Natural killer cell (primary cell): ENCODE results near the gene PHACTR4. TPM values are rescaled to one million over a fixed set of nuclear protein-coding genes. Genes with fewer than 3 reads are reported as not detected.

Source experiments
- ATAC-seq, 3 donors: fragments of 150-1000 bp in 2 of 3; fragments of 200-7000 bp in 1 of 3; cut with Tn5 transposase; 1 replicate in 1 of 3; 2 replicates in 2 of 3; pipeline ENCODE4 v1.10.0; 2021; ENCODE audit warnings: mild to moderate bottlenecking in 2 of 3, moderate library complexity in 2 of 3
- DNase-seq, 2 donors: peaks; one replicate each; pipeline versions ENCODE4 v3.0.0 to v3.0.0-alpha.2; 2013 to 2021; ENCODE audit warnings: mixed read lengths in 1 of 2
- H3K27ac ChIP-seq: one replicate; pipeline ENCODE4 v1.5.1; 2013; ENCODE audit warnings: mild to moderate bottlenecking, low read length
- H3K27me3 ChIP-seq: one replicate; pipeline ENCODE4 v1.6.1; 2013; ENCODE audit warnings: low read length; ENCODE audit not compliant: control insufficient read depth, insufficient read depth
- H3K36me3 ChIP-seq: one replicate; pipeline ENCODE4 v1.6.1; 2013; ENCODE audit warnings: low read length; ENCODE audit not compliant: control insufficient read depth, insufficient read depth
- H3K4me1 ChIP-seq: one replicate; pipeline ENCODE4 v1.6.1; 2013; ENCODE audit warnings: low read length; ENCODE audit not compliant: control insufficient read depth, insufficient read depth
- H3K4me3 ChIP-seq: one replicate; pipeline ENCODE4 v1.5.1; 2013; ENCODE audit warnings: low read length
- H3K9me3 ChIP-seq: one replicate; pipeline ENCODE4 v1.6.1; 2013; ENCODE audit warnings: low read length; ENCODE audit not compliant: control insufficient read depth, insufficient read depth
- H3K27ac Mint-ChIP-seq, 2 donors: one replicate each; pipeline ENCODE4 v1.8.0; 2022; ENCODE audit warnings: mild to moderate bottlenecking in 2 of 2, mixed read lengths in 2 of 2, moderate library complexity in 1 of 2
- H3K27me3 Mint-ChIP-seq, 2 donors: one replicate each; pipeline ENCODE4 v1.8.0; 2022; ENCODE audit warnings: low read depth in 2 of 2, mixed read lengths in 2 of 2
- H3K36me3 Mint-ChIP-seq: one replicate; pipeline ENCODE4 v1.8.0; 2022; ENCODE audit warnings: mixed read lengths
- H3K4me1 Mint-ChIP-seq, 2 donors: one replicate each; pipeline ENCODE4 v1.8.0; 2022; ENCODE audit warnings: mixed read lengths in 2 of 2
- H3K4me3 Mint-ChIP-seq: one replicate; pipeline ENCODE4 v1.8.0; 2022; ENCODE audit warnings: mild to moderate bottlenecking, moderate library complexity, mixed read lengths
- H3K9me3 Mint-ChIP-seq, 2 donors: one replicate each; pipeline ENCODE4 v1.8.0; 2022; ENCODE audit warnings: mixed read lengths in 2 of 2
- CTCF ChIP-seq: fragments of 200-600 bp; IDR thresholded peaks from one replicate; pipeline ENCODE4 v1.8.0; 2022; ENCODE audit warnings: antibody characterized with exemption
- WGBS: methylation state at CpG from one replicate; pipeline ENCODE4 v1.1.7; 2013; ENCODE audit warnings: missing lambda C conversion rate; ENCODE audit not compliant: insufficient coverage; 5-methylcytosine and 5-hydroxymethylcytosine counted together
- intact Hi-C: fragments of 100-400 bp; cut with micrococcal nuclease; formaldehyde crosslinking; loops from one replicate; pipeline ENCODE4 v1.14.2; 2022
- total RNA-seq, 4 donors: library from RNA; stranded (reverse); fragments of 120-200 nt in 1 of 4; gene quantifications; one replicate each; pipeline versions ENCODE4 v1.2.3 to v1.2.4, GENCODE V29; 2013 to 2022

Gene PHACTR4
- total RNA-seq, 3 donors from 2014 or later (not counting 1 experiment from before 2014, with no cell fraction given), result 35.2 to 50.9 (median 44.2) TPM

GRCh38 chr1:28530456-28530855 is 160.9 kb downstream of the PHACTR4 start:
- no peaks in the 10 kb centered on the region for H3K27me3 ChIP-seq
- H3K4me1 Mint-ChIP-seq, result no peaks in the 10 kb centered on the region
- TF ChIP-seq CTCF, result no peak
- no peaks in the 10 kb centered on the region for H3K27me3 Mint-ChIP-seq
- WGBS, result 98% methylated on average over 31 of the region's 31 CpGs
- no peak overlapping the region for H3K4me3 Mint-ChIP-seq
- no peaks in the 10 kb centered on the region for H3K9me3 Mint-ChIP-seq
- H3K4me3 ChIP-seq, result no peak overlapping the region
- no peaks in the 10 kb centered on the region for H3K4me1 ChIP-seq
- H3K36me3 ChIP-seq, result peaks cover 8% of the 10 kb centered on the region
- H3K27ac ChIP-seq, result no peak overlapping the region
- H3K27ac Mint-ChIP-seq, result no peak overlapping the region
- no peaks in the 10 kb centered on the region for H3K9me3 ChIP-seq
- ATAC-seq, result no peak
- no peak for DNase-seq
- intact Hi-C loops, result no loop called here
- H3K36me3 Mint-ChIP-seq, result no peaks in the 10 kb centered on the region

- no peak for ATAC-seq
- Mint-ChIP-seq H3K9me3 (no peaks in the 10 kb centered on the region), H3K27ac (no peak overlapping the region), H3K4me1 (no peaks in the 10 kb centered on the region), H3K36me3 (no peaks in the 10 kb centered on the region), H3K27me3 (no peaks in the 10 kb centered on the region), H3K4me3 (no peak overlapping the region)
- H3K36me3 ChIP-seq, result peaks cover 33% of the 10 kb centered on the region
- no peaks in the 10 kb centered on the region for H3K27me3 ChIP-seq
- no peaks in the 10 kb centered on the region for H3K9me3 ChIP-seq
- intact Hi-C loops, result no loop called here
- no peak for DNase-seq
- H3K27ac ChIP-seq, result no peak overlapping the region
- no peak for TF ChIP-seq CTCF
- WGBS, result over 99% methylated on average over 6 of the region's 6 CpGs
- no peak overlapping the region for H3K4me3 ChIP-seq
- no peaks in the 10 kb centered on the region for H3K4me1 ChIP-seq
Observed at GRCh38 chr1:28534671-28535070, 165.1 kb downstream of the PHACTR4 start.

- no peak for TF ChIP-seq CTCF
Observed at GRCh38 chr1:28535180-28535579, 165.6 kb downstream of the PHACTR4 start.

GRCh38 chr1:28537457-28538199 is 168.1 kb downstream of the PHACTR4 start:
- intact Hi-C loops, result no loop called here
- WGBS, result 97% methylated on average over 8 of the region's 8 CpGs
- no peaks in the 10 kb centered on the region for H3K4me1 Mint-ChIP-seq

More at GRCh38 chr1:28535180-28535579, 165.6 kb downstream of the PHACTR4 start:
- H3K27me3 ChIP-seq, result no peaks in the 10 kb centered on the region
- H3K9me3 ChIP-seq, result no peaks in the 10 kb centered on the region
- no peak overlapping the region for H3K27ac ChIP-seq
- no peaks in the 10 kb centered on the region for H3K9me3 Mint-ChIP-seq
- H3K4me1 ChIP-seq, result no peaks in the 10 kb centered on the region
- intact Hi-C loops, result no loop called here
- WGBS, result 99% methylated on average over 6 of the region's 6 CpGs
- H3K36me3 ChIP-seq, result peaks cover 33% of the 10 kb centered on the region
- H3K4me3 Mint-ChIP-seq, result no peak overlapping the region
- DNase-seq (no peak), ATAC-seq (no peak)
- H3K4me3 ChIP-seq, result no peak overlapping the region
- H3K4me1 Mint-ChIP-seq, result no peaks in the 10 kb centered on the region
- no peaks in the 10 kb centered on the region for H3K27me3 Mint-ChIP-seq
- no peak overlapping the region for H3K27ac Mint-ChIP-seq
- H3K36me3 Mint-ChIP-seq, result no peaks in the 10 kb centered on the region

More at GRCh38 chr1:28537457-28538199, 168.1 kb downstream of the PHACTR4 start:
- DNase-seq (no peak), ATAC-seq (no peak)
- H3K27me3 ChIP-seq, result no peaks in the 10 kb centered on the region
- no peak overlapping the region for H3K27ac ChIP-seq
- H3K27ac Mint-ChIP-seq, result peak overlapping the region in 1 of 2 donors; percentile 48
- H3K27me3 Mint-ChIP-seq, result no peaks in the 10 kb centered on the region
- no peak overlapping the region for H3K4me3 ChIP-seq
- no peak overlapping the region for H3K4me3 Mint-ChIP-seq
- no peak for TF ChIP-seq CTCF
- H3K36me3 ChIP-seq, result peaks cover 30% of the 10 kb centered on the region
- no peaks in the 10 kb centered on the region for H3K4me1 ChIP-seq
- no peaks in the 10 kb centered on the region for H3K36me3 Mint-ChIP-seq
- no peaks in the 10 kb centered on the region for H3K9me3 Mint-ChIP-seq
- no peaks in the 10 kb centered on the region for H3K9me3 ChIP-seq
